ENCODE measurements around the gene ADAMTS3.

DNA sequence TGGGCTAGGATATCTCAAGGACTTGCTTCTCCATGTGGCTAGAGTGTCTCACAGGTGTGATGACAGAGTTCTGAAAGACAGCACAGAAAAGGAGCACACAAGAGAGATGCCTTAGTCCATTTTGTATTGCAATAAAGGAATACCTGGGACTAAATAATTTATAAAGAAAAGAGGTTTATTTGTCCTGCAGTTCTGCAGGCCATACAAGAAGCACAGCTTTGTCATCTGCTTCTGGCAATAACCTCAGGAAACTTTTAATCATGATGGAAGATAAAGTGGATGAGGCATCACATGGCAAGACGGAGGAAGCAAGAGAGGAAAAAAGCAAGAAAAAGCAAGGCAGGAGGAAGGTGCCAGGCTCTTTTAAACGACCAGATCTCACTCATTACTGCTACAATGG is 126.9 kb downstream of the ADAMTS3 start:
- TF ChIP-seq, protein P1, sequence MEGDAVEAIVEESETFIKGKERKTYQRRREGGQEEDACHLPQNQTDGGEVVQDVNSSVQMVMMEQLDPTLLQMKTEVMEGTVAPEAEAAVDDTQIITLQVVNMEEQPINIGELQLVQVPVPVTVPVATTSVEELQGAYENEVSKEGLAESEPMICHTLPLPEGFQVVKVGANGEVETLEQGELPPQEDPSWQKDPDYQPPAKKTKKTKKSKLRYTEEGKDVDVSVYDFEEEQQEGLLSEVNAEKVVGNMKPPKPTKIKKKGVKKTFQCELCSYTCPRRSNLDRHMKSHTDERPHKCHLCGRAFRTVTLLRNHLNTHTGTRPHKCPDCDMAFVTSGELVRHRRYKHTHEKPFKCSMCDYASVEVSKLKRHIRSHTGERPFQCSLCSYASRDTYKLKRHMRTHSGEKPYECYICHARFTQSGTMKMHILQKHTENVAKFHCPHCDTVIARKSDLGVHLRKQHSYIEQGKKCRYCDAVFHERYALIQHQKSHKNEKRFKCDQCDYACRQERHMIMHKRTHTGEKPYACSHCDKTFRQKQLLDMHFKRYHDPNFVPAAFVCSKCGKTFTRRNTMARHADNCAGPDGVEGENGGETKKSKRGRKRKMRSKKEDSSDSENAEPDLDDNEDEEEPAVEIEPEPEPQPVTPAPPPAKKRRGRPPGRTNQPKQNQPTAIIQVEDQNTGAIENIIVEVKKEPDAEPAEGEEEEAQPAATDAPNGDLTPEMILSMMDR (IDR thresholded peaks at IDR 0.05) = no peak
- TF ChIP-seq POLR2A (IDR thresholded peaks at IDR 0.05) = no peak

Data from thyroid gland (tissue), 4 donors.